Bronchus fibroblast of lung (primary cell): ENCODE results near the gene ZMIZ1. TPM values are rescaled to one million over a fixed set of nuclear protein-coding genes. Genes with fewer than 3 reads are reported as not detected.

Source experiments
- total RNA-seq: library from RNA; depleted of rRNA; stranded (reverse); fragments of >200 nt; gene quantifications from 2 replicates; pipeline ENCODE4 v1.2.3, GENCODE V29; 2015

The ZMIZ1 gene, protein sequence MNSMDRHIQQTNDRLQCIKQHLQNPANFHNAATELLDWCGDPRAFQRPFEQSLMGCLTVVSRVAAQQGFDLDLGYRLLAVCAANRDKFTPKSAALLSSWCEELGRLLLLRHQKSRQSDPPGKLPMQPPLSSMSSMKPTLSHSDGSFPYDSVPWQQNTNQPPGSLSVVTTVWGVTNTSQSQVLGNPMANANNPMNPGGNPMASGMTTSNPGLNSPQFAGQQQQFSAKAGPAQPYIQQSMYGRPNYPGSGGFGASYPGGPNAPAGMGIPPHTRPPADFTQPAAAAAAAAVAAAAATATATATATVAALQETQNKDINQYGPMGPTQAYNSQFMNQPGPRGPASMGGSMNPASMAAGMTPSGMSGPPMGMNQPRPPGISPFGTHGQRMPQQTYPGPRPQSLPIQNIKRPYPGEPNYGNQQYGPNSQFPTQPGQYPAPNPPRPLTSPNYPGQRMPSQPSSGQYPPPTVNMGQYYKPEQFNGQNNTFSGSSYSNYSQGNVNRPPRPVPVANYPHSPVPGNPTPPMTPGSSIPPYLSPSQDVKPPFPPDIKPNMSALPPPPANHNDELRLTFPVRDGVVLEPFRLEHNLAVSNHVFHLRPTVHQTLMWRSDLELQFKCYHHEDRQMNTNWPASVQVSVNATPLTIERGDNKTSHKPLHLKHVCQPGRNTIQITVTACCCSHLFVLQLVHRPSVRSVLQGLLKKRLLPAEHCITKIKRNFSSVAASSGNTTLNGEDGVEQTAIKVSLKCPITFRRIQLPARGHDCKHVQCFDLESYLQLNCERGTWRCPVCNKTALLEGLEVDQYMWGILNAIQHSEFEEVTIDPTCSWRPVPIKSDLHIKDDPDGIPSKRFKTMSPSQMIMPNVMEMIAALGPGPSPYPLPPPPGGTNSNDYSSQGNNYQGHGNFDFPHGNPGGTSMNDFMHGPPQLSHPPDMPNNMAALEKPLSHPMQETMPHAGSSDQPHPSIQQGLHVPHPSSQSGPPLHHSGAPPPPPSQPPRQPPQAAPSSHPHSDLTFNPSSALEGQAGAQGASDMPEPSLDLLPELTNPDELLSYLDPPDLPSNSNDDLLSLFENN
- 18.7 and 18.8 TPM in 2 replicates for total RNA-seq

DNA sequence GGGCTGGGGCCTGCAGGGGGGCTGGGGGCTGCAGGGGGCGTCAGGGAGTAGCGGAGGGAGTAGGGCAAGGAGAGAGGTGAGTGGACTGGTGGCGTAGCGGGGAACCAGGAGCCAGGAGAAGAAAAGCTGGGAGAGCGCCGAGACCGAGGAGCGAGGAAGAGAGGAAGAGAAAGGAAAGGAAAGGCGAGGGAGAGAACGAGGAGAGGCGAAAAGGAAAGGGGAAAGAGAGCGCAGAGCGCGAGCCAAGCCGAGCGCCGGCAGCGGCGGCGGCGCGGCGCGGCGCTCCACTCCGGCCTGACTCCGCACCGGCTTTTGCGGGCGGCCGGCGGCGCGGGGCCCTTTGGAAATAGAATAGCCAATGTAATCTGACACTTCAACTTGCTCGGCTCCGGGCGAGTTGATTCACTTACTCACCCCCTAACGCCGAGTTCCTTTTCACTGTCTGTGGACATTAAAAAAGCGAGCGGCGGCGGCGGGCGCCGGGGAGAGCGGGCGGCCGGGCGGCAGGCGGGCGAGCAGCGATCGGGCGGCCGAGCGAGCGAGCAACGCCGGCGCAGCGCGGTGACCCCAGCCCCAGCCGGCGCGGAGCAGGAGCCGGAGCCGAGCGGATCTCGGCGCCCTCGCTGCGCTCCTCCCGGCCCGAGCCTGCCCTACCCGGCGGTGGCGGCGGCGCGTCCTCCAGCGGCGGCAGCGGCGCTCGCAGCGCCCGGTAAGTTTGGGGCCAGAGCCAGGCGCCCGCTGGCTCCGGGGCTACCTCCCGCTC is at the start of gene ZMIZ1:
ZMIZ1 (plus strand) TSS at position 405 of the 763 bp plus-strand sequence. CDS start 132,667 bp downstream, outside the sequence.

DNA sequence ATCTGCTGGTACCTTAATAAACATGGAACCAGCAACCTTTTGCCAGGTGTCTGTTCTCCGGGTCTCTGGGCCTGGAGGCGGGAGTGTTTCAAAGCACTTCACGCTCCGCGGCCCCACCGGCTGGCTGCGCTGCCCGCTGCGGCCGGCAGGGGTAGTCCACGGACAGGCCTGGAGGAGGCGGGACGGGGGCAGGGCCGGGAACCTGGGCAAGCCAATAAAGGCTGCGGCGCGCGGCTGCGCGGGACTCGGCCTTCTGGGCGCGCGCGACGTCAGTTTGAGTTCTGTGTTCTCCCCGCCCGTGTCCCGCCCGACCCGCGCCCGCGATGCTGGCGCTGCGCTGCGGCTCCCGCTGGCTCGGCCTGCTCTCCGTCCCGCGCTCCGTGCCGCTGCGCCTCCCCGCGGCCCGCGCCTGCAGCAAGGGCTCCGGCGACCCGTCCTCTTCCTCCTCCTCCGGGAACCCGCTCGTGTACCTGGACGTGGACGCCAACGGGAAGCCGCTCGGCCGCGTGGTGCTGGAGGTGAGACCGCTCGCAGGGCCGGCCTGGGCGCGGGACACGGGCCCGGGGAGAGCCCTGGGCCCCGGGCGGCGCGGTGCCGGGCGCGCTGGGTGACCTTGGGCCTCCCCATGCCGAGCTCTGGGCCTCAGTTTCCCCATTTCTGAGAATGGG is 278.6 kb downstream of the ZMIZ1 start, which contains the start of gene PPIF:
PPIF (plus strand) TSS at position 244 of the 668 bp plus-strand sequence; CDS start at position 324, 80 bp downstream.

